C4-2B (cell line): ENCODE measurements around the gene JAKMIP2.

Source experiments
- H3K27ac ChIP-seq: fragments of 450-650 bp; 2 replicates; pipeline ENCODE4 v1.5.1; 2017
- CTCF ChIP-seq: fragments of 450-650 bp; conservative IDR thresholded peaks from 2 replicates; pipeline ENCODE4 v1.5.1; 2017; ENCODE audit warnings: mild to moderate bottlenecking
- ZFX ChIP-seq: fragments of 450-650 bp; IDR thresholded peaks from 2 replicates; pipeline ENCODE4 v1.6.1; 2017

Gene JAKMIP2

GRCh38 chr5:147633173-147633572, 149.4 kb downstream of the JAKMIP2 start:
- no peak overlapping the region for H3K27ac ChIP-seq
- TF ChIP-seq ZFX: no peak
- TF ChIP-seq CTCF: no peak

- H3K27ac ChIP-seq: no peak overlapping the region
Observed at GRCh38 chr5:147631428-147632003, 151.0 kb downstream of the JAKMIP2 start.

GRCh38 chr5:147629196-147629595, 153.3 kb downstream of the JAKMIP2 start:
- H3K27ac ChIP-seq: no peak overlapping the region
- TF ChIP-seq CTCF (no peak), ZFX (no peak)

More at GRCh38 chr5:147631428-147632003, 151.0 kb downstream of the JAKMIP2 start:
- TF ChIP-seq ZFX (no peak), CTCF (no peak)

GRCh38 chr5:147628058-147628895, 154.3 kb downstream of the JAKMIP2 start:
- H3K27ac ChIP-seq: no peak overlapping the region
- TF ChIP-seq CTCF (peak; percentile 86), ZFX (no peak)

GRCh38 chr5:147626464-147626863, 156.1 kb downstream of the JAKMIP2 start:
- TF ChIP-seq CTCF (no peak), ZFX (no peak)
- H3K27ac ChIP-seq: no peak overlapping the region

GRCh38 chr5:147621016-147621415, 161.5 kb downstream of the JAKMIP2 start:
- TF ChIP-seq CTCF (no peak), ZFX (no peak)
- H3K27ac ChIP-seq: no peak overlapping the region

- no peak overlapping the region for H3K27ac ChIP-seq
- TF ChIP-seq CTCF (no peak), ZFX (no peak)
Observed at GRCh38 chr5:147619281-147619878, 163.1 kb downstream of the JAKMIP2 start.
